IPS-18c (cell line): Measurements from ENCODE around the gene HESX1.

Source experiments
- H3K4me3 ChIP-seq: 2 replicates; pipeline ENCODE4 v1.7.0; 2013; ENCODE audit warnings: low read depth, mild to moderate bottlenecking, low read length, moderate library complexity; ENCODE audit not compliant: insufficient read depth
- H3K9me3 ChIP-seq: one replicate; pipeline ENCODE4 v1.6.1; 2013; ENCODE audit warnings: mild to moderate bottlenecking, low read length, moderate library complexity; ENCODE audit not compliant: control insufficient read depth, insufficient read depth

Gene HESX1

GRCh38 chr3:57170946-57171345 lies 28.8 kb downstream of the HESX1 start:
- no peaks in the 10 kb centered on the region for H3K9me3 ChIP-seq
- no peak overlapping the region for H3K4me3 ChIP-seq

- peak overlapping the region; percentile 49; the same call in 1 of the 2 replicates for H3K4me3 ChIP-seq
- H3K9me3 ChIP-seq = no peaks in the 10 kb centered on the region
These were observed 29.7 kb downstream of the HESX1 start for GRCh38 chr3:57169872-57170623.

- H3K9me3 ChIP-seq = no peaks in the 10 kb centered on the region
- no peak overlapping the region for H3K4me3 ChIP-seq
These were observed 30.7 kb downstream of the HESX1 start for GRCh38 chr3:57169108-57169507.

- no peak overlapping the region for H3K4me3 ChIP-seq
- no peaks in the 10 kb centered on the region for H3K9me3 ChIP-seq
These were observed 31.6 kb downstream of the HESX1 start for GRCh38 chr3:57168151-57168550.

GRCh38 chr3:57166660-57167059 lies 33.1 kb downstream of the HESX1 start:
- H3K4me3 ChIP-seq = no peak overlapping the region
- no peaks in the 10 kb centered on the region for H3K9me3 ChIP-seq

- Histone ChIP-seq H3K4me3 (no peak overlapping the region), H3K9me3 (no peaks in the 10 kb centered on the region)
These were observed 34.1 kb downstream of the HESX1 start for GRCh38 chr3:57165641-57166040.

- Histone ChIP-seq H3K4me3 (peak within 1 kb of the TSS; percentile 73), H3K9me3 (no peaks in the 10 kb centered on the region)
These were observed 34.9 kb downstream of the HESX1 start, which contains the start of gene IL17RD for GRCh38 chr3:57164657-57165573. Gene IL17RD (minus strand): TSS chr3:57165353. CDS start chr3:57165286, 67 bp downstream.

GRCh38 chr3:57164217-57164656 lies 35.5 kb downstream of the HESX1 start:
- H3K4me3 ChIP-seq = peak overlapping the region; percentile 73
- no peaks in the 10 kb centered on the region for H3K9me3 ChIP-seq

- H3K9me3 ChIP-seq = no peaks in the 10 kb centered on the region
- H3K4me3 ChIP-seq = peak overlapping the region; percentile 73
These were observed 36.0 kb downstream of the HESX1 start for GRCh38 chr3:57163751-57164150.

- no peaks in the 10 kb centered on the region for H3K9me3 ChIP-seq
These were observed 37.9 kb downstream of the HESX1 start for GRCh38 chr3:57161915-57162314.

GRCh38 chr3:57160765-57161538 lies 38.8 kb downstream of the HESX1 start:
- Histone ChIP-seq H3K4me3 (peak overlapping the region; percentile 29; the same call in 1 of the 2 replicates), H3K9me3 (no peaks in the 10 kb centered on the region)

More at GRCh38 chr3:57161915-57162314, 37.9 kb downstream of the HESX1 start:
- no peak overlapping the region for H3K4me3 ChIP-seq

- H3K9me3 ChIP-seq = no peaks in the 10 kb centered on the region
- H3K4me3 ChIP-seq = peak overlapping the region; percentile 29
These were observed 39.6 kb downstream of the HESX1 start for GRCh38 chr3:57160076-57160764.

GRCh38 chr3:57158813-57159738 lies 40.7 kb downstream of the HESX1 start:
- Histone ChIP-seq H3K4me3 (no peak overlapping the region), H3K9me3 (no peaks in the 10 kb centered on the region)

GRCh38 chr3:57158325-57158724 lies 41.5 kb downstream of the HESX1 start:
- no peak overlapping the region for H3K4me3 ChIP-seq

GRCh38 chr3:57157545-57157944 lies 42.2 kb downstream of the HESX1 start:
- Histone ChIP-seq H3K4me3 (no peak overlapping the region), H3K9me3 (no peaks in the 10 kb centered on the region)

More at GRCh38 chr3:57158325-57158724, 41.5 kb downstream of the HESX1 start:
- no peaks in the 10 kb centered on the region for H3K9me3 ChIP-seq

- Histone ChIP-seq H3K4me3 (no peak overlapping the region), H3K9me3 (no peaks in the 10 kb centered on the region)
These were observed 44.5 kb downstream of the HESX1 start for GRCh38 chr3:57155310-57155643.
